ENCODE results near the gene KCNK5.

KCNK5 gene

DNA sequence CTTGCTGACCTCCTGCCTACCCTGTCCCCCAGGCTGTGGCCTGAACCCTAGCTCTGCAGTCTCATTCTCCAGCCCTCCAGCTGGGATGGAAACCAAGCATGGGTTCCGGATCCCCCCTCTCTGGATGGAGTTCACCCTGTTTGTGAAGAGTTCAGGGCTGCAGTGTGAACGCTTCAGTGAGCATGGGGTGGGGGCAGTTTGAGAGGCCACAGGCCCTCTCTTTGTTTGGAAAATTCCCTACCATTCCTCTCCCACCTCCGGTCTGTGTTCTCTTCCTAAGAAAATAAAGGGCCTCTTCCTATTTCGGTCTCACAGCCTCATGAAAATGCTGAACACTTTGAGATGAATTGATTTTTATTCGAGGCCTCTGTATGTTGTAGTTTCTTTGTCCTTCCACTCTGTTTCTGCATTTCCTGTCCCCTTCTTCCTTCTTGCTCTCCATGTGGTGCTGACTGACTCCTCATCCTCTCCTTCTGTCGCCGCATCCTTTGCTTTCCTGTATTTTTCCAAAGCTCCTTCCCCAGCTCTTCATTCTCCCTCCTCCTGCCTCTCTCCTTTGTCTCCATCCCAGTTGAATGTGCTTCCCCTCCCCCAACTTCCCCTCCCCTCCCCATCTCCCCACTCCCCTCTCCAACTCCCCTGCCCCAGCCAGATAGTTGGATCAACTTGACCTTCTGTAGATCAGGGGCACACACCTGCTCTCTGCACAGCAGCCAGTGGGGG lies 2.4 kb upstream of the KCNK5 start:
- Histone ChIP-seq H3K9me3 (ENCODE audit: control insufficient read depth, insufficient read depth, low read depth, low read length) (no peaks in the 10 kb centered on the region), H3K4me1 (ENCODE audit: control insufficient read depth, insufficient read depth, low read length) (no peaks in the 10 kb centered on the region), H3K36me3 (ENCODE audit: control insufficient read depth in 2 of 2, insufficient read depth in 1 of 2, low read length in 2 of 2) (no peaks in the 10 kb centered on the region), H3K27ac (ENCODE audit: extremely low read depth, low read depth, low read length) (no peak overlapping the region), H3K4me3 (ENCODE audit: low read depth, low read length) (no peak overlapping the region)
- POLR2A ChIA-PET = no interaction called here
- CTCF ChIA-PET = interaction anchor here (0.5 to 3.7 kb wide), 4 partner anchors 12 to 127 kb away, joined by 3 to 18 read pairs (median 10); no protein-coding TSS in a partner anchor
- TF ChIP-seq ZBTB21 (tag by site-specific recombination; IDR thresholded peaks at IDR 0.05) (no peak), REPIN1 (tag by site-specific recombination; IDR thresholded peaks at IDR 0.05; ENCODE audit: low read depth) (no peak), ZNF37A (tag by site-specific recombination; IDR thresholded peaks at IDR 0.05) (no peak), FEZF1 (tag by site-specific recombination; IDR thresholded peaks at IDR 0.05) (no peak), ZNF510 (tag by site-specific recombination; IDR thresholded peaks at IDR 0.05; ENCODE audit: insufficient replicate concordance) (no peak), ZNF266 (tag by site-specific recombination; IDR thresholded peaks at IDR 0.05; ENCODE audit: low read depth) (no peak), KLF7 (tag by site-specific recombination; IDR thresholded peaks at IDR 0.05; ENCODE audit: borderline replicate concordance) (no peak), ZNF549 (tag by site-specific recombination; IDR thresholded peaks at IDR 0.05) (no peak), ZNF600 (tag by site-specific recombination; IDR thresholded peaks at IDR 0.05) (no peak), ZNF24 (tag by site-specific recombination; IDR thresholded peaks at IDR 0.05) (no peak), ZNF174 (tag by site-specific recombination; IDR thresholded peaks at IDR 0.05) (no peak)
- TF ChIP-seq, protein P1, sequence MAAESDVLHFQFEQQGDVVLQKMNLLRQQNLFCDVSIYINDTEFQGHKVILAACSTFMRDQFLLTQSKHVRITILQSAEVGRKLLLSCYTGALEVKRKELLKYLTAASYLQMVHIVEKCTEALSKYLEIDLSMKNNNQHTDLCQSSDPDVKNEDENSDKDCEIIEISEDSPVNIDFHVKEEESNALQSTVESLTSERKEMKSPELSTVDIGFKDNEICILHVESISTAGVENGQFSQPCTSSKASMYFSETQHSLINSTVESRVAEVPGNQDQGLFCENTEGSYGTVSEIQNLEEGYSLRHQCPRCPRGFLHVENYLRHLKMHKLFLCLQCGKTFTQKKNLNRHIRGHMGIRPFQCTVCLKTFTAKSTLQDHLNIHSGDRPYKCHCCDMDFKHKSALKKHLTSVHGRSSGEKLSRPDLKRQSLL (tag by site-specific recombination; IDR thresholded peaks at IDR 0.05) = no peak
- TF ChIP-seq, protein P2, sequence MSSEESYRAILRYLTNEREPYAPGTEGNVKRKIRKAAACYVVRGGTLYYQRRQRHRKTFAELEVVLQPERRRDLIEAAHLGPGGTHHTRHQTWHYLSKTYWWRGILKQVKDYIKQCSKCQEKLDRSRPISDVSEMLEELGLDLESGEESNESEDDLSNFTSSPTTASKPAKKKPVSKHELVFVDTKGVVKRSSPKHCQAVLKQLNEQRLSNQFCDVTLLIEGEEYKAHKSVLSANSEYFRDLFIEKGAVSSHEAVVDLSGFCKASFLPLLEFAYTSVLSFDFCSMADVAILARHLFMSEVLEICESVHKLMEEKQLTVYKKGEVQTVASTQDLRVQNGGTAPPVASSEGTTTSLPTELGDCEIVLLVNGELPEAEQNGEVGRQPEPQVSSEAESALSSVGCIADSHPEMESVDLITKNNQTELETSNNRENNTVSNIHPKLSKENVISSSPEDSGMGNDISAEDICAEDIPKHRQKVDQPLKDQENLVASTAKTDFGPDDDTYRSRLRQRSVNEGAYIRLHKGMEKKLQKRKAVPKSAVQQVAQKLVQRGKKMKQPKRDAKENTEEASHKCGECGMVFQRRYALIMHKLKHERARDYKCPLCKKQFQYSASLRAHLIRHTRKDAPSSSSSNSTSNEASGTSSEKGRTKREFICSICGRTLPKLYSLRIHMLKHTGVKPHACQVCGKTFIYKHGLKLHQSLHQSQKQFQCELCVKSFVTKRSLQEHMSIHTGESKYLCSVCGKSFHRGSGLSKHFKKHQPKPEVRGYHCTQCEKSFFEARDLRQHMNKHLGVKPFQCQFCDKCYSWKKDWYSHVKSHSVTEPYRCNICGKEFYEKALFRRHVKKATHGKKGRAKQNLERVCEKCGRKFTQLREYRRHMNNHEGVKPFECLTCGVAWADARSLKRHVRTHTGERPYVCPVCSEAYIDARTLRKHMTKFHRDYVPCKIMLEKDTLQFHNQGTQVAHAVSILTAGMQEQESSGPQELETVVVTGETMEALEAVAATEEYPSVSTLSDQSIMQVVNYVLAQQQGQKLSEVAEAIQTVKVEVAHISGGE (tag by site-specific recombination; conservative IDR thresholded peaks at IDR 0.05; ENCODE audit: low read depth) = no peak
- TF ChIP-seq, protein P3, sequence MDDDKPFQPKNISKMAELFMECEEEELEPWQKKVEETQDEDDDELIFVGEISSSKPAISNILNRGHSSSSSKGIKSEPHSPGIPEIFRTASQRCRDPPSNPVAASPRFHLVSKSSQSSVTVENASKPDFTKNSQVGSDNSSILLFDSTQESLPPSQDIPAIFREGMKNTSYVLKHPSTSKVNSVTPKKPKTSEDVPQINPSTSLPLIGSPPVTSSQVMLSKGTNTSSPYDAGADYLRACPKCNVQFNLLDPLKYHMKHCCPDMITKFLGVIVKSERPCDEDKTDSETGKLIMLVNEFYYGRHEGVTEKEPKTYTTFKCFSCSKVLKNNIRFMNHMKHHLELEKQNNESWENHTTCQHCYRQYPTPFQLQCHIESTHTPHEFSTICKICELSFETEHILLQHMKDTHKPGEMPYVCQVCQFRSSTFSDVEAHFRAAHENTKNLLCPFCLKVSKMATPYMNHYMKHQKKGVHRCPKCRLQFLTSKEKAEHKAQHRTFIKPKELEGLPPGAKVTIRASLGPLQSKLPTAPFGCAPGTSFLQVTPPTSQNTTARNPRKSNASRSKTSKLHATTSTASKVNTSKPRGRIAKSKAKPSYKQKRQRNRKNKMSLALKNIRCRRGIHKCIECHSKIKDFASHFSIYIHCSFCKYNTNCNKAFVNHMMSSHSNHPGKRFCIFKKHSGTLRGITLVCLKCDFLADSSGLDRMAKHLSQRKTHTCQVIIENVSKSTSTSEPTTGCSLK (tag by site-specific recombination; IDR thresholded peaks at IDR 0.05) = no peak

DNA sequence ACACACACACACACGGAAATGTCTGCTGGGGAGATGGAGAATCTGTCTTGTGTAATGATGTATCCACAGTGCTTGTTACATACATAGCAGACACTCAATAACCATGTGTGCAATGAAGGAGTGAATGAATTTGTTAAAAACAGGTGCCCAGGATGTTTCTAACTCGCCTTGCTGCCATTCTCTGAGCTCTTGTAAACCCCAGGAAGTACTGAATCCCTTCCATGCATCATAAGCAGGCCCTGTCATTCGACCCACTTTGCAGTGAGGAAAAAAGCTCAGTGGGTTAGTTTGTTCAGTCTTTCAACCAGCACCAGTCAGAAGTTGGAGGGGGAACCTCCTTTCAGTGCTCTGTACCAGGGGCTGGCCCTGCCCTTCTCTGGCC lies 1.4 kb upstream of the KCNK5 start:
- no peak overlapping the region for H3K27ac ChIP-seq (ENCODE audit: extremely low read depth, low read depth, low read length)
- H3K4me3 ChIP-seq (ENCODE audit: low read depth, low read length) = no peak overlapping the region
- CTCF ChIA-PET = interaction anchor here (0.7 to 3.7 kb wide), 11 partner anchors 8 to 858 kb away, joined by 3 to 18 read pairs (median 5); no protein-coding TSS in a partner anchor
- no peaks in the 10 kb centered on the region for H3K4me1 ChIP-seq (ENCODE audit: control insufficient read depth, insufficient read depth, low read length)
- no peaks in the 10 kb centered on the region for H3K36me3 ChIP-seq (ENCODE audit: control insufficient read depth in 2 of 2, insufficient read depth in 1 of 2, low read length in 2 of 2)
- H3K9me3 ChIP-seq (ENCODE audit: control insufficient read depth, insufficient read depth, low read depth, low read length) = no peaks in the 10 kb centered on the region
- POLR2A ChIA-PET = no interaction called here
- no peak for TF ChIP-seq ZNF404 (tag by site-specific recombination; IDR thresholded peaks at IDR 0.05)
- TF ChIP-seq, protein P4, sequence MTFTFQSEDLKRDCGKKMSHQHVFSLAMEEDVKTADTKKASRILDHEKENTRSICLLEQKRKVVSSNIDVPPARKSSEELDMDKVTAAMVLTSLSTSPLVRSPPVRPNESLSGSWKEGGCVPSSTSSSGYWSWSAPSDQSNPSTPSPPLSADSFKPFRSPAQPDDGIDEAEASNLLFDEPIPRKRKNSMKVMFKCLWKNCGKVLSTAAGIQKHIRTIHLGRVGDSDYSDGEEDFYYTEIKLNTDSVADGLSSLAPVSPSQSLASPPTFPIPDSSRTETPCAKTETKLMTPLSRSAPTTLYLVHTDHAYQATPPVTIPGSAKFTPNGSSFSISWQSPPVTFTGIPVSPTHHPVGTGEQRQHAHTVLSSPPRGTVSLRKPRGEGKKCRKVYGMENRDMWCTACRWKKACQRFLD (tag by site-specific recombination; IDR thresholded peaks at IDR 0.05) = no peak
- TF ChIP-seq ZNF426 (tag by site-specific recombination; IDR thresholded peaks at IDR 0.05) = no peak
- no peak for TF ChIP-seq ZNF548 (tag by site-specific recombination; IDR thresholded peaks at IDR 0.05)
- TF ChIP-seq, protein P5, sequence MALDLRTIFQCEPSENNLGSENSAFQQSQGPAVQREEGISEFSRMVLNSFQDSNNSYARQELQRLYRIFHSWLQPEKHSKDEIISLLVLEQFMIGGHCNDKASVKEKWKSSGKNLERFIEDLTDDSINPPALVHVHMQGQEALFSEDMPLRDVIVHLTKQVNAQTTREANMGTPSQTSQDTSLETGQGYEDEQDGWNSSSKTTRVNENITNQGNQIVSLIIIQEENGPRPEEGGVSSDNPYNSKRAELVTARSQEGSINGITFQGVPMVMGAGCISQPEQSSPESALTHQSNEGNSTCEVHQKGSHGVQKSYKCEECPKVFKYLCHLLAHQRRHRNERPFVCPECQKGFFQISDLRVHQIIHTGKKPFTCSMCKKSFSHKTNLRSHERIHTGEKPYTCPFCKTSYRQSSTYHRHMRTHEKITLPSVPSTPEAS (tag by site-specific recombination; IDR thresholded peaks at IDR 0.05) = 0 out of 2 replicates have a peak, but pooled peaks have one; percentile 21
- TF ChIP-seq ZNF133 (tag by site-specific recombination; IDR thresholded peaks at IDR 0.05) = no peak
- TF ChIP-seq ZNF174 (tag by site-specific recombination; IDR thresholded peaks at IDR 0.05) = no peak
- TF ChIP-seq, protein P6, sequence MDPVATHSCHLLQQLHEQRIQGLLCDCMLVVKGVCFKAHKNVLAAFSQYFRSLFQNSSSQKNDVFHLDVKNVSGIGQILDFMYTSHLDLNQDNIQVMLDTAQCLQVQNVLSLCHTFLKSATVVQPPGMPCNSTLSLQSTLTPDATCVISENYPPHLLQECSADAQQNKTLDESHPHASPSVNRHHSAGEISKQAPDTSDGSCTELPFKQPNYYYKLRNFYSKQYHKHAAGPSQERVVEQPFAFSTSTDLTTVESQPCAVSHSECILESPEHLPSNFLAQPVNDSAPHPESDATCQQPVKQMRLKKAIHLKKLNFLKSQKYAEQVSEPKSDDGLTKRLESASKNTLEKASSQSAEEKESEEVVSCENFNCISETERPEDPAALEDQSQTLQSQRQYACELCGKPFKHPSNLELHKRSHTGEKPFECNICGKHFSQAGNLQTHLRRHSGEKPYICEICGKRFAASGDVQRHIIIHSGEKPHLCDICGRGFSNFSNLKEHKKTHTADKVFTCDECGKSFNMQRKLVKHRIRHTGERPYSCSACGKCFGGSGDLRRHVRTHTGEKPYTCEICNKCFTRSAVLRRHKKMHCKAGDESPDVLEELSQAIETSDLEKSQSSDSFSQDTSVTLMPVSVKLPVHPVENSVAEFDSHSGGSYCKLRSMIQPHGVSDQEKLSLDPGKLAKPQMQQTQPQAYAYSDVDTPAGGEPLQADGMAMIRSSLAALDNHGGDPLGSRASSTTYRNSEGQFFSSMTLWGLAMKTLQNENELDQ (tag by site-specific recombination; IDR thresholded peaks at IDR 0.05; ENCODE audit: low read depth) = no peak
- TF ChIP-seq MYNN (tag by site-specific recombination; IDR thresholded peaks at IDR 0.05; ENCODE audit: borderline replicate concordance) = no peak

All from HEK293 (cell line).